ENCODE results near the gene USH1G. TPM values are rescaled to one million over a fixed set of nuclear protein-coding genes. Genes with fewer than 3 reads are reported as not detected.

The USH1G gene
- polyA plus RNA-seq, 1 donor from 2014 or later: not detected

DNA sequence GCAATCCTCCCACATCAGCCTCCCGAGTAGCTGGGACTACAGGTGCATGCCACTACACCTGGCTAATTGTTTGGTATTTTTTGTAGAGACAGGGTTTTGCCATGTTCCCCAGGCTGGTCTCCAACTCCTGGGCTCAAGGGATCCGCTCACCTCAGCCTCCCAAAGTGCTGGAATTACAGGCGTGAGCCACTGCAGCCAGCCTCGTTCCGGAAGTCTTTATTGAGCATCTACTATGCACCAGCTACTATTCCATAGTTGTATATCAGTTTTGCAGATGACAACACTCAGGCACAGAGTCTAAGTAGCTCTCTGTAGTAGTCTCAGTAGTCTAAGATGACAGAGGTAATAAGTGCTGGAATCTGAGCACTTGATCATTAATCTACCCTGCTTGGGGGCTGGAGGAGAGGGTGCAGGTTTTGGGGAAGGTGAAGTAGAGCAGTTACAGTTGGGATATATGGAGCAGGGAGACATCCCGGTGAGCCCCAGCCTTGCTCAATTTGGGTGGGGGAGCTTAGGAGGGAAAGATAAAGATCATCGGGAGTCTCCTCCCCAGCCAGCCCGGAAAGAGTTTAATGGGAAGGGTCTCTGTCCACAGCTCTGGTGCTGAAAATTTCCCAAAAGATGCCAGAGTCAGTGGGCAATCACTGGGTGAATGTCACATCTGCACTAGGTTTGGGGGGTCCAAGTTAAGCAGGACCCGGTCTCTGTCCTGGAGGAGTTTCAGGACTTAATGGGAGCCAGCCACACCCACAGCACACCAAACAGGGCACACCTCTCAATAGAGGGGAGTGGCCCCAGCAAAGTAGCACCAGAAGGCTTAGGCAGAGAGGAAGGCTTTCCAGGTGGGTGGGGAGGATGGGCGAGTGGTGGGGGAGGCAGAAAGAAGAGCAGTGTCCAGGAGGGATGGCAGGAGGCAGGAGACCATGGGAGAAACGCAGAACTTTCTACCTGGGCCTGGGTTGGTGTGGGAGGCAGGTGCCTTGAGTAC, 14.3 kb upstream of the USH1G start:
- no peak overlapping the region for H3K9ac ChIP-seq (ENCODE audit: low read length)
- no peaks in the 10 kb centered on the region for H3K79me2 ChIP-seq (replicated peaks; ENCODE audit: insufficient read depth, low read length)
- no peak overlapping the region for H3K4me3 ChIP-seq (ENCODE audit: low read length)
- no peaks in the 10 kb centered on the region for H3F3A ChIP-seq (ENCODE audit: insufficient read depth, low read length, poor library complexity, severe bottlenecking)
- no peaks in the 10 kb centered on the region for H3K9me3 ChIP-seq (ENCODE audit: low read length)
- no peak overlapping the region for H3K4me2 ChIP-seq (ENCODE audit: low read length)
- no peaks in the 10 kb centered on the region for H3K9me2 ChIP-seq (ENCODE audit: insufficient read depth, low read length)
- H2AFZ ChIP-seq (ENCODE audit: low read depth, low read length): no peak overlapping the region
- TF ChIP-seq RAD21 (conservative IDR thresholded peaks at IDR 0.05) (no peak), MXI1 (conservative IDR thresholded peaks at IDR 0.05; ENCODE audit: poor library complexity, severe bottlenecking) (no peak), POLR2AphosphoS5 (IDR thresholded peaks at IDR 0.05) (no peak), SMC3 (conservative IDR thresholded peaks at IDR 0.05; ENCODE audit: poor library complexity) (no peak), EZH2 (IDR thresholded peaks at IDR 0.05; ENCODE audit: borderline replicate concordance, insufficient read depth, low read length, poor library complexity, severe bottlenecking) (no peak), EP300 (conservative IDR thresholded peaks at IDR 0.05; ENCODE audit: poor library complexity, severe bottlenecking) (no peak), TAF1 (IDR thresholded peaks at IDR 0.05; ENCODE audit: low read depth) (no peak)
- TF ChIP-seq, protein P1, sequence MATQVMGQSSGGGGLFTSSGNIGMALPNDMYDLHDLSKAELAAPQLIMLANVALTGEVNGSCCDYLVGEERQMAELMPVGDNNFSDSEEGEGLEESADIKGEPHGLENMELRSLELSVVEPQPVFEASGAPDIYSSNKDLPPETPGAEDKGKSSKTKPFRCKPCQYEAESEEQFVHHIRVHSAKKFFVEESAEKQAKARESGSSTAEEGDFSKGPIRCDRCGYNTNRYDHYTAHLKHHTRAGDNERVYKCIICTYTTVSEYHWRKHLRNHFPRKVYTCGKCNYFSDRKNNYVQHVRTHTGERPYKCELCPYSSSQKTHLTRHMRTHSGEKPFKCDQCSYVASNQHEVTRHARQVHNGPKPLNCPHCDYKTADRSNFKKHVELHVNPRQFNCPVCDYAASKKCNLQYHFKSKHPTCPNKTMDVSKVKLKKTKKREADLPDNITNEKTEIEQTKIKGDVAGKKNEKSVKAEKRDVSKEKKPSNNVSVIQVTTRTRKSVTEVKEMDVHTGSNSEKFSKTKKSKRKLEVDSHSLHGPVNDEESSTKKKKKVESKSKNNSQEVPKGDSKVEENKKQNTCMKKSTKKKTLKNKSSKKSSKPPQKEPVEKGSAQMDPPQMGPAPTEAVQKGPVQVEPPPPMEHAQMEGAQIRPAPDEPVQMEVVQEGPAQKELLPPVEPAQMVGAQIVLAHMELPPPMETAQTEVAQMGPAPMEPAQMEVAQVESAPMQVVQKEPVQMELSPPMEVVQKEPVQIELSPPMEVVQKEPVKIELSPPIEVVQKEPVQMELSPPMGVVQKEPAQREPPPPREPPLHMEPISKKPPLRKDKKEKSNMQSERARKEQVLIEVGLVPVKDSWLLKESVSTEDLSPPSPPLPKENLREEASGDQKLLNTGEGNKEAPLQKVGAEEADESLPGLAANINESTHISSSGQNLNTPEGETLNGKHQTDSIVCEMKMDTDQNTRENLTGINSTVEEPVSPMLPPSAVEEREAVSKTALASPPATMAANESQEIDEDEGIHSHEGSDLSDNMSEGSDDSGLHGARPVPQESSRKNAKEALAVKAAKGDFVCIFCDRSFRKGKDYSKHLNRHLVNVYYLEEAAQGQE (IDR thresholded peaks at IDR 0.05; ENCODE audit: borderline replicate concordance): no peak
- TF ChIP-seq, protein P2, sequence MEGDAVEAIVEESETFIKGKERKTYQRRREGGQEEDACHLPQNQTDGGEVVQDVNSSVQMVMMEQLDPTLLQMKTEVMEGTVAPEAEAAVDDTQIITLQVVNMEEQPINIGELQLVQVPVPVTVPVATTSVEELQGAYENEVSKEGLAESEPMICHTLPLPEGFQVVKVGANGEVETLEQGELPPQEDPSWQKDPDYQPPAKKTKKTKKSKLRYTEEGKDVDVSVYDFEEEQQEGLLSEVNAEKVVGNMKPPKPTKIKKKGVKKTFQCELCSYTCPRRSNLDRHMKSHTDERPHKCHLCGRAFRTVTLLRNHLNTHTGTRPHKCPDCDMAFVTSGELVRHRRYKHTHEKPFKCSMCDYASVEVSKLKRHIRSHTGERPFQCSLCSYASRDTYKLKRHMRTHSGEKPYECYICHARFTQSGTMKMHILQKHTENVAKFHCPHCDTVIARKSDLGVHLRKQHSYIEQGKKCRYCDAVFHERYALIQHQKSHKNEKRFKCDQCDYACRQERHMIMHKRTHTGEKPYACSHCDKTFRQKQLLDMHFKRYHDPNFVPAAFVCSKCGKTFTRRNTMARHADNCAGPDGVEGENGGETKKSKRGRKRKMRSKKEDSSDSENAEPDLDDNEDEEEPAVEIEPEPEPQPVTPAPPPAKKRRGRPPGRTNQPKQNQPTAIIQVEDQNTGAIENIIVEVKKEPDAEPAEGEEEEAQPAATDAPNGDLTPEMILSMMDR (IDR thresholded peaks at IDR 0.05; ENCODE audit: poor library complexity, severe bottlenecking): no peak
- no peaks in the 10 kb centered on the region for H3K36me3 ChIP-seq (ENCODE audit: insufficient read depth, low read length)
- H3K27me3 ChIP-seq (ENCODE audit: insufficient read depth, low read depth, low read length): peaks cover 94% of the 10 kb centered on the region
- H4K20me1 ChIP-seq (ENCODE audit: insufficient read depth): no peaks in the 10 kb centered on the region
- H3K27ac ChIP-seq (ENCODE audit: low read length): no peak overlapping the region

DNA sequence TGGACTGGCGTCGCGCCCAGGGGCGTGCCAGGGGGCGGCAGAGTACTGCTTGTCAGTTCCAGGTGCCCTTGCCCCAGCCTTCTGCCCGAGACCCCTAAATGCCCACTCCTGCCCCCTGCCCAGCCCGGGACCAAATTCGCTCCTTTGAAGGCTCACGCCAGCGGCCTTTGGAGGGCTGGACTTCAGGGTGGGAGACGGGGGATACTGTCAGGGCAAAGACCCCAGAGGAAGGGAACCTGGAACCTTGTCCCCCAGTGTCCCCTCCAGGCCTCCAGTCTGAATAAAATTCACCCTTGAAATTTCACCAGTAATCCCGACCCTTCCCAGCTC, 13.4 kb upstream of the USH1G start:
- no peak overlapping the region for H3K9ac ChIP-seq (ENCODE audit: low read length)
- H3K79me2 ChIP-seq (replicated peaks; ENCODE audit: insufficient read depth, low read length): no peaks in the 10 kb centered on the region
- H3K4me2 ChIP-seq (ENCODE audit: low read length): no peak overlapping the region
- H3K9me2 ChIP-seq (ENCODE audit: insufficient read depth, low read length): no peaks in the 10 kb centered on the region
- no peak overlapping the region for H2AFZ ChIP-seq (ENCODE audit: low read depth, low read length)
- no peak overlapping the region for H3K4me3 ChIP-seq (ENCODE audit: low read length)
- H4K20me1 ChIP-seq (ENCODE audit: insufficient read depth): no peaks in the 10 kb centered on the region
- peaks cover 92% of the 10 kb centered on the region for H3K27me3 ChIP-seq (ENCODE audit: insufficient read depth, low read depth, low read length)
- no peaks in the 10 kb centered on the region for H3K36me3 ChIP-seq (ENCODE audit: insufficient read depth, low read length)
- no peak overlapping the region for H3K27ac ChIP-seq (ENCODE audit: low read length)
- H3K9me3 ChIP-seq (ENCODE audit: low read length): no peaks in the 10 kb centered on the region
- TF ChIP-seq RAD21 (conservative IDR thresholded peaks at IDR 0.05) (no peak), EP300 (conservative IDR thresholded peaks at IDR 0.05; ENCODE audit: poor library complexity, severe bottlenecking) (no peak), POLR2AphosphoS5 (IDR thresholded peaks at IDR 0.05) (no peak), EZH2 (IDR thresholded peaks at IDR 0.05; ENCODE audit: borderline replicate concordance, insufficient read depth, low read length, poor library complexity, severe bottlenecking) (no peak), SMC3 (conservative IDR thresholded peaks at IDR 0.05; ENCODE audit: poor library complexity) (no peak), MXI1 (conservative IDR thresholded peaks at IDR 0.05; ENCODE audit: poor library complexity, severe bottlenecking) (no peak), TAF1 (IDR thresholded peaks at IDR 0.05; ENCODE audit: low read depth) (no peak)
- TF ChIP-seq, protein P2 (IDR thresholded peaks at IDR 0.05; ENCODE audit: poor library complexity, severe bottlenecking): no peak
- TF ChIP-seq, protein P1 (IDR thresholded peaks at IDR 0.05; ENCODE audit: borderline replicate concordance): no peak
- H3F3A ChIP-seq (ENCODE audit: insufficient read depth, low read length, poor library complexity, severe bottlenecking): no peaks in the 10 kb centered on the region

All from neural cell (in vitro differentiated cells).